Measurements from ENCODE around the gene DNLZ.
"Not testable (repeated sequence)": the region's sequence is repeated elsewhere in the genome, so short reads cannot be mapped to it uniquely, and the experiment has no call there.

Gene DNLZ

DNA sequence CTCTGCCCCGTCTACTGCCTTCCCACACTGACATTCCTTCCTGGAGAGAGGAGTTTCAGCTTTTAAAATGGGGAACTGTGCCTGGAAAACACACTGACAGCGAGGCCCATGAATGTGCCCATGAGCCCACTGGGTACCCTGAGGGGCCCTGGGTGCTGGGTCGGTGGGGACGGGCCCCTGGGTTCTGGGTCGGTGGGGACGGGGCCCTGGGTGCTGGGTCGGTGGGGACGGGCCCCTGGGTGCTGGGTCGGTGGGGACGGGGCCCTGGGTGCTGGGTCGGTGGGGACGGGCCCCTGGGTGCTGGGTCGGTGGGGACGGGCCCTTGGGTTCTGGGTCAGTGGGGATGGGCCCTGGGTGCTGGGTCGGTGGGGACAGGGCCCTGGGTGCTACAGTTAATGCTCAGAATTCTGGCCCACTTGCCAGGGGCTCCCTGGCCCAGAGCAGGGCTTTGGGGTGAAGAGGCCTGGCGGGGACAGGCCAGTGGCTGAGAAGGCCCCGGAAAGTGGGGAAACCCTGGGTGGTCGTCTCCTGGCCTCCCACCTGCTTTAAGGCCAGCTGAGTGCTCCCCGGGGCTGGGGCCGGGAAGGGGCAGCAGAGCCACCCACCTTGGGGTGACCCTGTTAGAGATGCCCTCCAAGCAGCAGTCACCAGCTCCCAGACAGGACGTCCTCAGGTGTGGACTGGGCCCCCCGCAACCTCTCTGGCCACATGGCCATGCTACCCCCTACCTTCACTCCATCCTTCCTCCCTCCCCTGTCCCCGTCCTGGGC lies 33.7 kb downstream of the DNLZ start:
- DNase-seq = no peak

DNA sequence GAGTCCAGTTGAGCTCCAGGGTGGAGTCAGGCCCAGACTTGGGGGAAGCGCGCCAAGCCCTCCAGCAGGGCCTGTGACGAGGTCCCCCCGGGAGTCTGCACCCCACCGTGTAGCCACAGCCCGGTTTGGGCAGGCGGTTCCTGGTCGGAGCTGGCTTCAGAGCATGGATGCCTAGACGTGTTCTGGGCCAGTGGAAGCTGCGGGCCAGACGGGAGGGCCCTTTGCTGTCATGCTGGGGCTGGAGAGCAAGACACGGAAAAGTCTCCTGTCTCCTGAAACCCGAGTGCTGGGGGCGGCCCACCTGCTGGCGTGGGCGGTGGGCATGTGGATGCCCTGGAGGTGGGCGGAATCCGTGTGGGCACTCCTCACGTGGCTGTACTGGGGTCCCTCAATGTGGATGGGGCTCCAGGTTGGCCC lies 34.3 kb downstream of the DNLZ start:
- no peak for DNase-seq

DNA sequence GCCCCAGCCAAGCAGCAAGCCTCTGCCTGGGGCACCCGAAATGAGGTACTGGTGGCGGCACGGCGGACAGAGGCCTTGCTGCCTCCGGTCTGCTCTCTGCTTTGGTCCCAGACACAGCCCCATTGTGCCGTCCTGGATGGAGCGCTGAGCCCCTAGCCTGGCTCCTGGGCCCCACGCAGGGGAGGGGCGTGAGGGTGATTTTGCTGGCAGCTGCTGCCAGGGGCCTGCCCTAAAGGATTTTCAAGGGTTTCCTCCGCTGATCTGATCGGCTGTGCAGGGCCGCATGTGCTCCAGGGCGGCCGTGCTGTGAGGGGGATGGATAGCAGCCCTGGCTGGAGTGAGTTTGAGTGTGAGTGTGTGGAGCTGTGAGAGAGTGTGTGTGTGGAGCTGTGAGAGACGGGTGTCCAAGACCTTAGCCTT lies 34.9 kb downstream of the DNLZ start:
- no peak for DNase-seq

DNA sequence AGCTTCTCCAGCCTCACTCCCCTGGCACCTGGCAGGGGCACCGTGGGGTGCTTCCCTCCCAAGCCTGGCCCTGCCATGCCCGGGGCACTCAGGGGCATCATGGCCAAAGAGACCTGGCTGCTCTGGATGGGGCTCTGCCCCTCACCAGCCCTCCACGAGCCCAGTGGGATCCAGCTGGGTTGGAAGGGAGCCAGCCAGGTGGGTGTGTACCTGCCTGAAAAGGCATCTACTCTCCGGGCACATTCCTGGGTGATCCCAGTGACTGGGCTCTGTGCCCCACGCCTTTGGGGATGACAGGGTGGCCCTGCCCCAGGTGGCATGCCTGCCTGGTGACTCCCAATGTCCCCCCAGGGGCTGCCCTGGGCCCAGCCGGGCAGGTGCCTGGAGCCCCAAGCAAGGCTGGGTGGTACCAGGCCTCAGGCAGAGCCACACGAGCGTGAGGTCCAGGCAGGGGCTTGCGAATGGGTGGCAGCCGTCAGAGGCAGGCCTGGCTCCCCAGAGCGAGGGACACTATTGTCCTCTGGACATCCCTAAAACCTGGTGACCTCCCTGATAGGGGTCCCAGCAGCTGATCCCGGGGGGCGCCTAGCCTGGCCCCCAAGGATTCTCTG lies 35.4 kb downstream of the DNLZ start:
- no peak for DNase-seq

DNA sequence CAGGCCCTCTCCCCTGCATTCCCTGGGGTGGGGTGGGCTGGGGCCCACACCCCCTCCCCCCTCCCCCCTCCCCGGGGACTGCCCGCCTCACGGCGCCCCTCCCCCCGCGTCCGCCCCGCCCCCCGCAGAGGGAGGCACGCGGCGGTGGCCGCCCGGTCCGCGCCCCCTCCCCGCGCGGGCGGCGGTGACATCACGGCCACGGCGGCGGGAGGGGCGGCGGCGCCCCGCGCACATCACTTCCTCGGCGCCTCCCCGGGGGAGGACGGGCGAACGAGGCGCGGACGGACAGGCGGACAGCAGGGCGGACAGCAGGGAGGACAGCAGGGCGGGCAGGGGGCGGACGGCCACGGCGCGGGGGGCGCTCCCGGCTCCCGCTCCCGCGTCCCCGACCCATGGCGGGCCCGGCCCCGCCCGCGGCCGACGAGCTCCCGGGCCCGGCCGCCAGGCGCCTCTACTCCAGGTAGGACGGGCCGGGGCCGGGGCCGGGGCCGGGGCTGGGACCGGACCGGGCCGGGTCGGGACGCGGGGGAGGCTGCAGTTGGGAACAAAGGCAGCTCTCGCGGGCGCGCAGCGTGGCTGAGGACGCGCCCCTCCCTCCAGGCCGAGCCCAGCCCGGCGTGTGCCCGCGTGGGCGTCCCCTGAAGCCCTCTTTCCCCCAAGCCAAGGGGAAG lies 36.1 kb downstream of the DNLZ start, which contains the start of gene GPSM1:
GPSM1 (plus strand) TSS at position 236 of the 671 bp plus-strand sequence; CDS start at position 393, 157 bp downstream.
- DNase-seq = no peak

DNA sequence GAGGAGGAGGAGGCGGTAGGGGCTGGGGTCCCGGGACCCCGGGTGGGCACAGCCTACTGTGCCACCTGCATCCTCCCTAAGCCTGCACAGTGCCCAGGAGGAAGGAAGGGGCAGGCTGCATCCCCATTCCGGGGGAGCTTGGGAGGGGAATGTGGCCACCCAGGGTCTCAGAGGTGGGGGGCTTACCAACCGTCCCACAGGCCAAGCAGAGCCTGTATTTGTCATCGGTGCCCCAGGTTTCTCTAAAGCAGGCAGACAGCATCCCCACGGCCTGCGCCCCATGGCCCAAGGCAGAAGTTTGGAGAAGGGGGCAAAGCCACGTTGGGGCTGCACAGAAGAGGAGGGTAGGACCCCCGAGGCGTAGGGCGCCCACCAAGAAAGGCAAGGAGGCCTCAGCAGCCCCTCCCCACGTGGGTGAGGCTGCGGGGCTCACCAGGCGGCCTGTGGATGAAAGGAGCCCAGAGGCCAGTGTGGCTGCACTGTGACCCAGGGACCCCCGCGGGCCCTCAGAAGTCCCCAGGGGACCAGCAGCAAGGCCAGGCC lies 36.7 kb downstream of the DNLZ start:
- DNase-seq = no peak

DNA sequence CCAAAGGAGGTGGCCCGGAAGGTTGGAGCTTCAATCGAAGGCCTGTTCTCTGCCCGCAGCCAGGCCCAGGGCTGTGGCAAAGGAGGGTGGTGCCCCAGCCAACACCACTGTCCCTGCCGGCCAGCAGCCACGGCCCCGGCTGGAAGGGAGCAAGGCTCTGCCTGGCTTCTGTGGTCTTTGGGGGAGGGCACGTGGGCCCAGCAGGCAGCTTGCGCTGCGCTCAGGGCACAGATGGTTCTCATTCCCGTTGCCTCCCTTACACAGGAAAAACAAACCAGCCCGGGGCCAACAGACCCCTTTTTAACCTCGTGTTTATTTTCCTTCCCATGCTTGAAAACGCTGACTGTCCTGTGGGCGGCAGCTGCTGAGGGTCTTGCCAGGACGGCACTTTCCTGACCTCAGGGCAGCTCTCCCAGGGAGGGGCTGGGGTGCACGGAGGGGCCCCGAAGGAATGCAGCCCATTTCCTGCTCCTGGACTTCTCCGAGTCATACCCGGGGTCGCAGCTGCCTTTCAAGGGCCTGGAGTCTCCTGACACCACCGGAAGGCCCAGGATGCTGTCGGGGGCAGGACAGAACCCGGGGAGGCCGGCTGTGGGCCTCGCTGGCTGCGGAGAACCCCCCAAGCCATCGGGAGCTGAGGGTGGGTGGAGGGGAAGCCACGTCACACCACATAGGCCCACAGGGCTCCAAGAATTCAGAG lies 37.3 kb downstream of the DNLZ start:
- DNase-seq = no peak

DNA sequence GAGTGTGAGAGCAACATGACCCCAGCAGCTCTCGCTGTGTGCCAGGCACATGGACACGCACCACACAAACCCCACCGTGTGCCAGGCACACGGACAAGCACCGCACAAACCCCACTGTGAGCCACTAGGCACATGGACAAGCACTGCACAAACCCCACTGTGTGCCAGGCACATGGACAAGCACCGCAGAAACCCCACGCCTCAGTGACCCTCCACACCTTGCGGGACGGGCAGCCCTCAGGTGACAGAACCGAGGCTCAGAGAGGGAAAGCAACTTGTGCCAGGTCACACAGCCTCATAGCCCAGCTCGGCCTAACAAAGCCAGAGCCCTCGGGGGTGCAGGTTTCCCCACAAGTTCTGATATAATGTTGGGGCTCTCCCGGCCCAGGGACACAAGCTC lies 38.2 kb downstream of the DNLZ start:
- no peak for DNase-seq

DNA sequence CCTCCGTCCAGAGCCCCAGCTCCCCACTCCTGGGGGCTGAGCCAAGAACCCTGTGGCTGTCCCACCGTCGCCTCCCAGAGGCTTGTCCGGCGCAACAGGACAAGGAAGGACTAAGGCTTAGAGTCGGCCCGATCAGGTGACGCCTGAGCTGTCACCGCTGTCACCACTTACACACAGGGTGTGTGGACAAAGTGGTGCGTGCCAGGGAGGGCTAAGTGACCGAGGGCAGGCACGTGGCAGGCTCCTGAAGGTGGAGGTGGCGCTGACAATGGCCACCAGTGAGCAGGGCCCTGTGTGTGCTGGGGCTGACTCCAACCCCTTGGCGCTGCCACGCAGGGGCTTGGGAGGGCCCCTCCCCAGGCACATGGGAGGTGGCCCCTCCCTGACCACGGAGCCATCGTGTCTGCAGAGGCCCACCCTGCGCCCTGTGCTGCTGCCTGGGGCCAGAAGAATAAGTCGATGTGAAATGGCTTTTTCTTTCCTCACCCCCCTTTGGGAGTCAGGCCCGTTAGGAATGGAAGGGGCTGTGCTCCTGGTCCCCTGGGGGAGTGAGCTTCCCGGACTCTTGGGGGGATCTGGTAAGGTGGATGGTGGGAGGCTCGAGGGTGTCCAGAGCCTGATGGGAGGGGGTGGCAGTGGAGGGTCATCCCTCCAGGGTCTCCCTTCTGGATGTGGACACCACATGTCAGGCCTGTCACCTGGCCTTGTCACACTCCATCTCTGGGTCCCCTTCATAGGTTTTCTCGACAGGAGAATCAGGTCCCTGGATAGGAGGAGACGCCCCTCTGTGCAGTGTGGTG lies 38.8 kb downstream of the DNLZ start:
- DNase-seq = no peak

DNA sequence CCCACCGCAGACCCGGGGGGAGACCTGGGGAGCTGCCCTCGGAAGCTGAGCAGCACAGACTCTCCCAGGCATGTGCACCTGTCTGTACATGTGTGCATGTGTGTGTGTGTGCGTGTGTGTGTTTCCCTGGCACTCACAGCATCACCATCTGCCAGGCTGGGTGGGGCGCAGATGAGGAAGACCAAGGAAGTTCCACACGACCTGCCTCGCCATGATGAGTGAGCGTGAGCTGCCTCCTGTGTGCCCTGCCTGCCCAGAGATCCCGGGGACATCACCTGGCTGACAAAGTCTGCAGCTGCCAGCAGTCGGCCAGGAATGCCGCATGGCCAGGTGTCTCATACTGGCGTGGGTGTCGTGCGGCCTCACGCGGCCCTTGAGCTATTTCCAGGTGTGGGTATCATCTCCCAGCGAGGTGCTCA lies 40.2 kb downstream of the DNLZ start:
- DNase-seq = no peak

DNA sequence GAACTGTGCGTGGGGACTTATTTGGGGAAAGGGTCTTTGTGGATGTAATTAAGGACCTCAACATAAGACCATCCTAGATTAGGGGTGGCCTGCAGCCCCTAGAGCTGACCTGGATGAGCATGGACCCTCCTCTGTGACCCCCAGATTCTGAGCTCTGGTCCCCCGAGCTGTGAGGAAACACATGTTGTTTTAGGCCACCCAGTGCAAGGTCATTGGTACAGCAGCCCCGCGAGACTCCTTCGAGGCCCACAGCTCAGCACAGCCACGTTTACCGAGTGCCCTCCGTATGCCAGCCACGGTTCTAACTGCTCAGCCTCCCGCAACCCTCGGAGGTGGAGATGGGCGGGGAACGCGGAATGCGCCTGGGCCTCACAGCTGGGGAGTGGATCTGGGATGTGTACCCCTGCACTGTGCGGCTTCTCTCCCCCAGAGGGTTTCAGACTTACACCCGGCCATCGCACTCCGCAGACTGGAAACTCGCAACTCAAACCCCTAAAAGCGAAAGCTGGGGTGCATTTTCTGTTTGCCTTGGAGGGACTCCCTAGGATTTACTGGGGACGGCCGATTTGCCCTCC lies 40.7 kb downstream of the DNLZ start:
- DNase-seq = no peak

DNA sequence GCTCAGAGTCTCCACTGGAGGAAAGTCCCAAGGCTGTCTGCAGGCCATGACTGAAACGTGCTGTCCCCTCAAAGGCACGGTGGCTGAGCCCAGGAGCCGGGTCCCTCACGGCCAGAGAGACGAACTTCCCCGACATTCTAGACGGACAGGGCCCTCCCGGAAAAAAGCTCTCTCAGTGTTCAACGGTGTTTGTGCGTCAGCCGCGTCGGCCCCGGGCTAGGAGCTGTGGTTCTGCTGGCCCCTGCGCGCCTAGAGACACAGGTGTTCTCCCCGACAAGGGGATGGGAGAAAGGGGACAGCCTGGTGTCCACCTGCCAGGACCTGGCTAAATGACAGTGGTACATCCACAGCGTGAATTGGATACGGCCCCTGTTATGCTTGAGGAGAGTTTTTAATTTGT lies 42.0 kb downstream of the DNLZ start:
- no peak for DNase-seq

DNA sequence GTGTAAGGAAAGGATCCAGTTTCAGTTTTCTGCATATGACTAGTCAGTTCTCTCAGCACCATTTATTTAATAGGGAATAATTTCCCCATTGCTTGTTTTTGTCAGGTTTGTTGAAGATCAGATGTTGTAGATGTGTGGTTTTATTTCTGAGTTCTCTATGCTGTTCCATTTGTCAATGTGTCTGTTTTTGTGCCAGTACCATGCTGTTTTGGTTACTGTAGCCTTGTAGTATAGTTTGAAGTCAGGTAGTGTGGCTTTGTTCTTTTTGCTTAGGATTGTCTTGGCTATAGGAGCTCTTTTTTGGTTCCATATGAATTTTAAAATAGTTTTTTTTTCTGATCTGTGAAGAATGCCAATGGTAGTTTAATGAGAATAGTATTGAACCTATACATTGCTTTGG lies 42.6 kb downstream of the DNLZ start:
- DNase-seq = not testable (repeated sequence)

DNA sequence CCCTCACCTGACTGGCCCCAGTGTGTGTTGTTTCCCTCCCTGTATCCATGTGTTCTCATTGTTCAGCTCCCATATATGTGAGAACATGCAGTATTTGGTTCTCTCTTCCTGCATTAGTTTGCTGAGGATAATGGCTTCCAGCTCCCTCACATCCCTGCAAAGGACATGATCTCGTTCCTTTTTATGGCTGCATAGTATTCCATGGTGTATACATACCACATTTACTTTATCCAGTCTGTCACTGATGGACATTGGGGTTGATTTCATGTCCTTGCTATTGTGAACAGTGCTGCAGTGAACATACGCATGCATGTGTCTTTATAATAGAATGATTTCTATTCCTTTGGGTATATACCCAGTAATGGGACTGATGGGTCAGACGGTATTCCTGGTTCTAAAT lies 43.6 kb downstream of the DNLZ start:
- DNase-seq = not testable (repeated sequence)

DNA sequence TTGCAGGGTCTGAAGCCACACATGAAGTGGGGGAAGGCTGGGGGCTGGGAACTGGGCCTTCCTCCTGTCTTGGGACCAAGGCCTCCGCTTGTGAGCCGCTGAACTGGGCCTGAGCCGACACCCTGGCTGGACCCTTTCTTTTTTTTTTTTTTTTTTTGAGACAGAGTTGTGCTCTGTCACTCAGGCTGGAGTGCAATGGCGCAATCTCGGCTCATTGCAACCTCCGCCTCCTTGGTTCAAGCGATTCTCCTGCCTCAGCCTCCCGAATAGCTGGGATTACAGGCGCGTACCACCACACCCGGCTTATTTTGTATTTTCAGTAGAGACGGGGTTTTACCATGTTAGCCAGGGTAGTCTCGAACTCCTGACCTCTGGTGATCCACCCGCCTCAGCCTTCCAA lies 44.3 kb downstream of the DNLZ start:
- not testable (repeated sequence) for DNase-seq

DNA sequence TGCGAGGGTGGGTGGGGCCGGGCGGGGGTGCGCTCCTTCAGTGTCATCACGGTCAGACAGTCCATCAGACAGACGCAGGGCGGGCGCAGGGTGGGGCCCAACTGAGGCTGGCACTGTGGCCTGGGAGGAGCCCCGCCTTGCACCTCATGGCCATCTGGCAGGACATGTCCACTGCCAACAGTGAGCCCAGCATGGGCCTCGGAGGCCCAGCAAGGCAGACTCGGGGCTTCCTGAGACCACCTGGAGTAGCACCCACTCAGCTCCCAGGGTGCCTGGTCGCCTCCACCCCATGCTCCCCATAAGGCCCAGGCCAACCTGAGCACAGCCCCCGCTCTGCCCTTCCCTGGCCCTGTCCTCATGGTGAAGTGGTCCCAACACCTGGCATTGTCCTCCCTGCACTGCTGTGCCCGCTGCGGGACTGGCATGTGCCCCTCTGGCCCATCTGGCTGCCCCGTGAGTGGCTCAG lies 44.7 kb downstream of the DNLZ start:
- DNase-seq = no peak

DNA sequence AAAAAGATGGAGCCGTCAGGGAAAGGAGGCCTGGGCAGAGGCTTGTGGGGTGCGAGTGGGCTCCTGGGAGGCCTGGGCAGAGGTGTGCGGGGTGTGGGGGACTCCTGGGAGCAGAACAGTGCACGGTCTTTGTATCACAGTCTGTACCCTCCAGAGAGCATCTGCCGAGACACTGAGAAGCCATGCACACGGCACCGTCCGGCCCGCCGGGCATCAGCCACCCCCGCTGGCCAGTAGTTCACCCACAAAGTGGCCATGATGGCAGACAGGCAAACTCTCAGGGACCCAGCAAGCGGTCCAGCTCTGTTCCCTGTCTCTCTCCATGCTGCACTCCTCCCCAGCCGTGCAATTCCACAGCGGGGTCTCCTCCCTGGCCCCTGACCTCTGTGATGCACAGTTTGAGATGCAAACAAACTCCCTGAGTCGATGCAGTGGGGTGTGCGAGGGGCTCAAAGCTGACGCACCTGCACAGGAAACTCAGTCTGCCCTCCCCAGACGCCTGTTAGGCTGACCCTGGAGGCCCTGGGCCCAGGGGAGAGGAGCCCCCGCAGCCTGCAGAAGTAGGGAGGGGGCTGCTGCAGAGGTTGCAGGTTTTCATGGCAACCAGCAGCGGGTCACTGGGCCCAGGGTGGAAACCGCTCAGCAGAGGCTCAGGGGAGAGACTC lies 45.3 kb downstream of the DNLZ start:
- DNase-seq = no peak

DNA sequence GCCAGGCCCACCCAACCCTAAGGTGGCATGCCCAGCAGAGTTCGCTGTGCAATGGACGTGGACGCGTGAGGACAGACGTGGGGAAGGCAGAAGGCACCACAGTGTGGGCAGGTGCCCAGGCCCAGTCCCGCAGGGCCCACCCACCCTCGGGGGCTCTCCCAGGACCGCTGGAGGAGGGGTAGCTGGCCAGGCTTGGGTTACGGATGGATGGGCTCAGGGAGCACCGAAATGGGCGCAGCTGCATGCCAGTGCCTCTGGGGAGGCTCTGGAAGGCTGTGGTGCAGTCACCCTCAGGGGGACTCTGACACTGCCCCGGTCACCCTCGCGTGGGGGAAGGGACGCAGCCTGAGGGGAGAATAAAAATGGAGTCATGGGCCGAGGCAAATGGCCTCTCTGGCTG lies 45.8 kb downstream of the DNLZ start:
- no peak for DNase-seq

DNA sequence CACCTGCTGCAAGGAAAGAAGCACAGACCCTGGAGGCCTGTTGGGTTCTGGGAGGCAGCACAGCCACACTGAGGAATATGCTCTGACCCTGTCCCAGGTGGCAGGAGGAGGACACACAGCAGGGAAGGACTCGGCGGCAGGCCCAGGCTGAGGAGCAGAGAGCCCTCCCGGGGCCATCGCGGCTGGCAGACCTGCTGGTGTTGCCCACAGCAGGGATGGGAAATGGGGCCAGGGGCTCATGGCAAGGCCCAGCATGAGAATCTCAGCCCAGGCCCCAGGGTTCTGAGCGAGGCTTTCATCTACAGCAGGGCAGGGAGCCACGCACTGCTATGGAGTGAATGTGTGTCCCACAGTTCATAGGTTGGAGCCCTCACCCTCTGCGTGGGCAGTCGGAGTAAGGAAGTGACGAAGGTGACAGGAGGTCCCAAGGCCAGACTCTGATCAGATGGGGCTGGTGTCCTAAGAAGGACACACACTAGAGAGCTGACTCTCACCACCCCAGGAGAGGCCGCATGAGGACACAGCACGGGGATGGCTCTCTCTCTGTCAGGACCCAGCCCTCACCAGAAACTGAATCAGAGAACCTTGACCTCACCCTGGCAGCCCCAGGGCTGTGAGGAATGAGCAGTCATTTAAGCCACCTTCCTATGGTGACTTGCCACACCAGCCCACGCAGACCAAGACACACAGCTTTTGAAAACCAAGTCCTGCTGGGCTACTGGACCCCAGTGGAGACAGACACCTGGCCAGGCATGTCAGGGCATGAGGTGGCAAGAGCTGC lies 46.5 kb downstream of the DNLZ start:
- no peak for DNase-seq

DNA sequence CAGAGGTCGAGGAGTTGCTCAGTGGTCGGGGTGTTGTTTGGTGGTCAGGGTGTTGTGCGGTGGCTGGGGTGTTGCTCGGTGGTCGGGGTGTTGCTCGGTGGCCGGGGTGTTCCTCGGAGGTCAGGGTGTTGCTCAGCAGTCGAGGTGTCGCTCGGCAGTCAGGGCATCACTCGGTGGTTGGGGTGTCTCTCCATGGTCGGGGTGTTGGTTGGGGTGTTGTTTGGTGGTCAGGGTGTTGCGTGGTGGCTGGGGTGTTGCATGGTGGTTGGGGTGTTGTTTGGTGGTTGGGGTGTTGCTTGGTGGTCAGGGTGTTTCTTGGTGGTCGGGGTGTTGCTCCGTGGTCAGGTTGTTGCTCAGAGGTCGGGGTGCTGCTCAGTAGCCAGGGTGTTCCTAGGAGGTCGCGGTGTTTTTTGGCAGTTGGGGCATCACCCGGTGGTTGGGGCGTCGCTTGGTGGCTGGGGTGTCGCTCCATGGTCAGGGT lies 47.2 kb downstream of the DNLZ start:
- DNase-seq = no peak

Data from SHP77 treated with DMSO at 0.1 percent for 48 hours (cell line).